ENCODE results near the gene C12orf75. TPM values are rescaled to one million over a fixed set of nuclear protein-coding genes. Genes with fewer than 3 reads are reported as not detected.

C12orf75 gene
- total RNA-seq, 4 donors from 2014 or later = 1.9 to 5.8 (median 4.3) TPM

DNA sequence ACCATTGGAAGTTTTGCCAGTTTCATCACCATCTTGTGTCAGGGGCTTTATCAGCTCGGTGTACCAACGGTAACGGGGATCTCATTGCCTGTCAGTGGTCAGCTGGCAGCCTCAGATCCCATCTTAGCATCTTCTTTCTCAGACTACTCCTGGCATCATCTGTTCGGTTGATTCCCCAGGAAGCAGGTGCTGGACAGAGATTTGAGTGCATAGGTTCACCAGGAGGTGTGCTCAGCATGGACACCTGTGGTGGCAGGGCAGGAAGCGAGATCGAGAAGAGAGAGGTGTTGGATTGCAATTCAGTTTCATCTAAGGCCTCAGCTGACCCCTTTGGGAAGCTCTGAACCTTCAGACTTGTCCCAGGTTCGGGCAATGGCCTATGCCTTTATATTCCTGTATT is 76.0 kb downstream of the C12orf75 start:
- Histone ChIP-seq H3K9me3 (no peaks in the 10 kb centered on the region), H3K27ac (no peak overlapping the region), H3K4me1 (peaks cover 0 to 8% of the 10 kb centered on the region in 2 donors), H3K36me3 (no peaks in the 10 kb centered on the region), H3K27me3 (no peaks in the 10 kb centered on the region), H3K4me3 (replicated peaks in 1 of 3) (no peak overlapping the region)
- no peak for DNase-seq
- 89 to 94% methylated on average over 7 of the region's 7 CpGs for WGBS, 2 donors
- intact Hi-C loops (cut with DNase I) = no loop called here
- no peak for TF ChIP-seq POLR2A (IDR thresholded peaks at IDR 0.05)
- TF ChIP-seq, protein P1, sequence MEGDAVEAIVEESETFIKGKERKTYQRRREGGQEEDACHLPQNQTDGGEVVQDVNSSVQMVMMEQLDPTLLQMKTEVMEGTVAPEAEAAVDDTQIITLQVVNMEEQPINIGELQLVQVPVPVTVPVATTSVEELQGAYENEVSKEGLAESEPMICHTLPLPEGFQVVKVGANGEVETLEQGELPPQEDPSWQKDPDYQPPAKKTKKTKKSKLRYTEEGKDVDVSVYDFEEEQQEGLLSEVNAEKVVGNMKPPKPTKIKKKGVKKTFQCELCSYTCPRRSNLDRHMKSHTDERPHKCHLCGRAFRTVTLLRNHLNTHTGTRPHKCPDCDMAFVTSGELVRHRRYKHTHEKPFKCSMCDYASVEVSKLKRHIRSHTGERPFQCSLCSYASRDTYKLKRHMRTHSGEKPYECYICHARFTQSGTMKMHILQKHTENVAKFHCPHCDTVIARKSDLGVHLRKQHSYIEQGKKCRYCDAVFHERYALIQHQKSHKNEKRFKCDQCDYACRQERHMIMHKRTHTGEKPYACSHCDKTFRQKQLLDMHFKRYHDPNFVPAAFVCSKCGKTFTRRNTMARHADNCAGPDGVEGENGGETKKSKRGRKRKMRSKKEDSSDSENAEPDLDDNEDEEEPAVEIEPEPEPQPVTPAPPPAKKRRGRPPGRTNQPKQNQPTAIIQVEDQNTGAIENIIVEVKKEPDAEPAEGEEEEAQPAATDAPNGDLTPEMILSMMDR (IDR thresholded peaks at IDR 0.05) = no peak

DNA sequence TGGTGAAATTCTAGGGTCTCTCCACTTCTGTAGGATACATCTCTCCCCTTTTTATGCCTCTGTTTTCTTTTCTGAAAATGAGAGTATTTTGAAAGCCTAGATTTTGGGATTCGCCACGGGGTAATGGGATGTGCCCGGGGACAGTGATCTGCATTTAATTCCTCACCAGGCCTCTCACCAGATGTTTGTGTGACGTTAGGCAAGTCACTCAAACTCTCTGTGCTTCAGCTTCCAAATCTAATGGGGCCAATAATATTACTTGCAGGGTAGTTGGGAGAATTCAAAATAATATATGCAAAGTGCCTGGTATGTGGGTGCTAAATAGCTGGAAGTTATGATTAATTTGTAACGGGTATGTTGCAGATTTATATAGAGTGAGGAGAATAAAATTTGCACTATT is 78.8 kb downstream of the C12orf75 start:
- no peak overlapping the region for H3K27ac ChIP-seq
- H3K27me3 ChIP-seq = no peaks in the 10 kb centered on the region
- H3K4me3 ChIP-seq (replicated peaks in 1 of 3) = no peak overlapping the region
- no peaks in the 10 kb centered on the region for H3K9me3 ChIP-seq
- H3K36me3 ChIP-seq = no peaks in the 10 kb centered on the region
- no peak for DNase-seq
- WGBS, 2 donors = 84 to 86% methylated on average over 5 of the region's 5 CpGs
- no peak for TF ChIP-seq POLR2A (IDR thresholded peaks at IDR 0.05)
- TF ChIP-seq, protein P1 (IDR thresholded peaks at IDR 0.05) = no peak
- peaks cover 0 to 8% of the 10 kb centered on the region in 2 donors for H3K4me1 ChIP-seq
- intact Hi-C loops (cut with DNase I) = no loop called here

DNA sequence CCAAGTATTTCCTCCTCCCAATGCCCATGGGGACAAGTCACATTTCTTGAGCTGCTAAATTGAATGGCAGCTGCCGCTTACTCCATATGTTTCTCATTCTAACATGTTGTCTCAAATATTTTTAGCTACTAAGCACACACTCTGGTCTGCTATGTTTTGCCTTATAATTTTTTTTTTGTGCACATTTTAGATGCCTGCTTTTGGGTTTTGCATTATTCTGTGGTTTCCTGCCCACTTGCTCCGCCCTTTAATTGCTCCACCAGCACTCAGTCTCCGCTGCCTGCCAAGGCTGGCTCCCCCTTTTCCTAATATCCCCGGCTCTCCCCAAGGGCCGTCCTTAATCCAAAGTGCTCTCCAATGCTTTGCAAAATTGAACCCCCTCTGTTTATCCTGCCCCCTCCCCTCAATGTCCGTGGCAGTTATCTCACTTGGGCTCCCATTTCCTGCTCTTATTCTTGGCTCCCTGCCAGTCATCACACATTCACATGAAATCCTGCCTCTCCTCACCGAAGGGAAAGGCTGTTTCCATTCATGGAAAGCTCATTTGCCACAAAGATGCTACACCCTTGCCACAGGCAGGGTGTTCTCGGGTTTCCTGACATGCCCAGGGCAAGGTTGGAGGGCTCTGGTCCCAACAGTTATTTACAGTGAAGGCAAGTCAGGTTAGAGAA is 79.4 kb downstream of the C12orf75 start:
- peak; percentile 7 to 12 for DNase-seq
- WGBS, 2 donors = 24 to 29% methylated on average over 8 of the region's 8 CpGs
- Histone ChIP-seq H3K4me1 (peaks cover 0 to 8% of the 10 kb centered on the region in 2 donors), H3K4me3 (replicated peaks in 1 of 3) (no peak overlapping the region), H3K27ac (no peak overlapping the region), H3K9me3 (no peaks in the 10 kb centered on the region), H3K36me3 (no peaks in the 10 kb centered on the region), H3K27me3 (no peaks in the 10 kb centered on the region)
- intact Hi-C loops (cut with DNase I) = no loop called here
- no peak for TF ChIP-seq POLR2A (IDR thresholded peaks at IDR 0.05)
- TF ChIP-seq, protein P1 (IDR thresholded peaks at IDR 0.05) = no peak

DNA sequence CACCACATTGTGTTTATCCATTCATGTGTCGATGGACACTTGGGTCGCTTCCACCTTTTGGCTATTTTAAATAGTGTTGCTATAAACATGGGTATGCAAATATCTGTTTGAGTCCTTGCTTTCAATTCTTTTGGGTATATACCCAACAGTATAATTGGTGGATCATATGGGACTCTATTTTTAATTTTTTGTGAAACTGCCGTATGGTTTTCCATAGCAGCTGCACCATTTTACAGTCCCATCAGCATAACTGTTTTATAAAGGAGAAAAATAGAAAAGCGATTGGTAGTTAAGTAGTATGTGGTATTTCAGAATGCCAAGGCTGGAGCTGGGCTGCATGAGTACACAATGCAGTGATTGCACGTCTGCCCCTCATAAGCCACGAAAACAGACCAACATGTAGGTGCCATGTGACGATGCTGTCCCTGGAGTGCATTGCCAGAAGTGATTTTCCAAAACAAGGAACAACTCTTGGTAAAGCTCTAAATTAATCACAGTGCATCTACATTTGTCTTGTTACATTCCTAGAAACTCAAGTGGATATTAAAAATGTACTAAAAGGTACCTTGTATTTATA is 83.5 kb downstream of the C12orf75 start:
- no peaks in the 10 kb centered on the region for H3K9me3 ChIP-seq
- H3K4me1 ChIP-seq = peaks cover 0 to 8% of the 10 kb centered on the region in 2 donors
- 93 to 94% methylated on average over 7 of the region's 7 CpGs for WGBS, 2 donors
- H3K27me3 ChIP-seq = no peaks in the 10 kb centered on the region
- no peak overlapping the region for H3K27ac ChIP-seq
- TF ChIP-seq POLR2A (IDR thresholded peaks at IDR 0.05) = no peak
- no peaks in the 10 kb centered on the region for H3K36me3 ChIP-seq
- no peak for DNase-seq
- H3K4me3 ChIP-seq (replicated peaks in 1 of 3) = no peak overlapping the region
- intact Hi-C loops (cut with DNase I) = no loop called here

DNA sequence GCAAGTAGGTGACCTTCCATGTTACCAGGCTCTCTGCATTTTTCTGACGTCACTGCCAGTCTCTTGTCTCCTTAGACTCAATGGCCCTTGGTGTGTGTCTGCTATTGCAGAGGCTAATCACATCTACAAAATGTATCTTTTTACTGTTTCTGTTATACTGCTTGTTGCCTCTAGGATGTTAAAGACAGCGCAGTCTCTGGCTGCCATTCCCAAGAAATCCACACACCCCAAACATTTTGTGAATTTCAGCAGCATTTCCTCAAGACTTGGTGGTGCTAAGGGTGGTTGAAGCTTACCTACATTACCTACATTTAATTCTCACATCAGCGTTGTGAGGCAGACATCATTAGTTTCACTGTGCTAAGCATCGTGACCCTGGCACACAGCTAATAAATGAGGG is 87.2 kb downstream of the C12orf75 start:
- TF ChIP-seq, protein P1 (IDR thresholded peaks at IDR 0.05) = no peak
- no peak for TF ChIP-seq POLR2A (IDR thresholded peaks at IDR 0.05)
- Histone ChIP-seq H3K9me3 (no peaks in the 10 kb centered on the region), H3K36me3 (no peaks in the 10 kb centered on the region), H3K27me3 (no peaks in the 10 kb centered on the region), H3K27ac (no peak overlapping the region), H3K4me3 (replicated peaks in 1 of 3) (no peak overlapping the region), H3K4me1 (no peaks in the 10 kb centered on the region)
- DNase-seq = no peak
- intact Hi-C loops (cut with DNase I) = loop anchor here (5.0 kb wide), 1 partner anchor 810 kb away; no protein-coding TSS in a partner anchor
- WGBS, 2 donors = 43 to 61% methylated on average over 4 of the region's 4 CpGs

Data from thyroid gland (tissue), 4 donors.